ENCODE measurements around the gene SEC14L1. TPM values are rescaled to one million over a fixed set of nuclear protein-coding genes. Genes with fewer than 3 reads are reported as not detected.
"Not testable (repeated sequence)": the region's sequence is repeated elsewhere in the genome, so short reads cannot be mapped to it uniquely, and the experiment has no call there.

Gene SEC14L1
- total RNA-seq, result 400 and 409 TPM in 2 replicates

- no peak for DNase-seq (ENCODE audit: low read depth, low spot score)
Observed at GRCh38 chr17:77140878-77141767, at the start of gene SEC14L1. TSS of gene SEC14L1 (plus strand) at chr17:77140969. CDS start at chr17:77143597, 2,628 bp downstream.

- DNase-seq (ENCODE audit: low read depth, low spot score), result no peak
Observed at GRCh38 chr17:77092025-77092424, 48.7 kb upstream of the SEC14L1 start.

GRCh38 chr17:77095461-77095860 lies 45.3 kb upstream of the SEC14L1 start:
- no peak for DNase-seq (ENCODE audit: low read depth, low spot score)

- DNase-seq (ENCODE audit: low read depth, low spot score), result no peak
Observed at GRCh38 chr17:77096570-77097214, 44.1 kb upstream of the SEC14L1 start.

GRCh38 chr17:77097631-77098180 lies 43.1 kb upstream of the SEC14L1 start:
- DNase-seq (ENCODE audit: low read depth, low spot score), result no peak

GRCh38 chr17:77098884-77099545 lies 41.8 kb upstream of the SEC14L1 start:
- DNase-seq (ENCODE audit: low read depth, low spot score), result no peak

GRCh38 chr17:77099997-77100396 lies 40.8 kb upstream of the SEC14L1 start:
- DNase-seq (ENCODE audit: low read depth, low spot score), result no peak

GRCh38 chr17:77101521-77102410 lies 39.0 kb upstream of the SEC14L1 start:
- no peak for DNase-seq (ENCODE audit: low read depth, low spot score)

GRCh38 chr17:77102411-77103134 lies 38.2 kb upstream of the SEC14L1 start:
- DNase-seq (ENCODE audit: low read depth, low spot score), result not testable (repeated sequence)

- DNase-seq (ENCODE audit: low read depth, low spot score), result no peak
Observed at GRCh38 chr17:77105706-77106105, 35.1 kb upstream of the SEC14L1 start.

- no peak for DNase-seq (ENCODE audit: low read depth, low spot score)
Observed at GRCh38 chr17:77106874-77107358, 33.9 kb upstream of the SEC14L1 start.

GRCh38 chr17:77107506-77108433 lies 33.0 kb upstream of the SEC14L1 start:
- DNase-seq (ENCODE audit: low read depth, low spot score), result no peak

- no peak for DNase-seq (ENCODE audit: low read depth, low spot score)
Observed at GRCh38 chr17:77109159-77109759, 31.5 kb upstream of the SEC14L1 start.

- DNase-seq (ENCODE audit: low read depth, low spot score), result peak; percentile 99
Observed at GRCh38 chr17:77109764-77110359, 30.9 kb upstream of the SEC14L1 start.

GRCh38 chr17:77111165-77111933 lies 29.4 kb upstream of the SEC14L1 start:
- DNase-seq (ENCODE audit: low read depth, low spot score), result not testable (repeated sequence)

- no peak for DNase-seq (ENCODE audit: low read depth, low spot score)
Observed at GRCh38 chr17:77111934-77112296, 28.9 kb upstream of the SEC14L1 start.

- no peak for DNase-seq (ENCODE audit: low read depth, low spot score)
Observed at GRCh38 chr17:77115510-77115909, 25.3 kb upstream of the SEC14L1 start.

Data from pulmonary artery endothelial cell (primary cell).